ENCODE measurements around the gene ZNF277.

DNA sequence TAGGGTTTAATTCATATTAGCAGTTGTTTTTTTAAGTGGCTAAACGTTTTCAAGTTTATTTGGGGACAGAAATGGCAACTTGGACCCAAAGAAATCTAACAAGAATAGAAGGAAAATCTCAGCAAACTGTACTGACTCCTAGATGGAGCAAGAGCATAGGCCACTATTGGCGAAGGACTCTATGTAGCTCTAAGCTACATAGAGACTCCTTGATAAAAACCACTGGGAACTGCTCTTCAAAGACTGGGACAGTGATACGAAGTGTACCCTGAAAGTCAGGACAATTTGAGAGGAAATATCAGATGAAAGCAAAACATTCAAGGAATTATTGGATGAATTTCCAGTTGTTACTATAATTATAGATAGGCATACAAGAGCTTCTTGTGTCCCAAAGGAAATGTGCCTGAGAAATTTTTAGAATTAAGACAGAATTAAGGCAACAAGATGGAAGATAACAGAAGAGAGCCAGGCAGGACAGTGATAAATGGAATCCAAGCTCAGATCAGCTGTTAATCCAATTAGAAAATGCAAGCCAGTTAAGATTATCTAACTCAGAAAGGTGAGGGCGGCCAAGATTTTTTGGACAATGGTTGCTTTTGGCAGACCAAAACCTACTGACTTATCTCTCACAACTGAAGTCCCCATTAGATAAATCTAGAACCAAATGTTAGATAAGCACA lies 140.0 kb downstream of the ZNF277 start:
- TF ChIP-seq YY1 (IDR thresholded peaks at IDR 0.05; ENCODE audit: low read depth): no peak
- TF ChIP-seq CEBPB (IDR thresholded peaks at IDR 0.05): no peak
- no peak for TF ChIP-seq ZBTB7A (IDR thresholded peaks at IDR 0.05; ENCODE audit: low read depth)
- TF ChIP-seq, protein P1, sequence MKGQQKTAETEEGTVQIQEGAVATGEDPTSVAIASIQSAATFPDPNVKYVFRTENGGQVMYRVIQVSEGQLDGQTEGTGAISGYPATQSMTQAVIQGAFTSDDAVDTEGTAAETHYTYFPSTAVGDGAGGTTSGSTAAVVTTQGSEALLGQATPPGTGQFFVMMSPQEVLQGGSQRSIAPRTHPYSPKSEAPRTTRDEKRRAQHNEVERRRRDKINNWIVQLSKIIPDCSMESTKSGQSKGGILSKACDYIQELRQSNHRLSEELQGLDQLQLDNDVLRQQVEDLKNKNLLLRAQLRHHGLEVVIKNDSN (IDR thresholded peaks at IDR 0.05): no peak
- no peak for TF ChIP-seq TCF12 (IDR thresholded peaks at IDR 0.05; ENCODE audit: low read depth)
- no peak for TF ChIP-seq RAD21 (IDR thresholded peaks at IDR 0.05; ENCODE audit: low read depth)
- TF ChIP-seq, protein P2, sequence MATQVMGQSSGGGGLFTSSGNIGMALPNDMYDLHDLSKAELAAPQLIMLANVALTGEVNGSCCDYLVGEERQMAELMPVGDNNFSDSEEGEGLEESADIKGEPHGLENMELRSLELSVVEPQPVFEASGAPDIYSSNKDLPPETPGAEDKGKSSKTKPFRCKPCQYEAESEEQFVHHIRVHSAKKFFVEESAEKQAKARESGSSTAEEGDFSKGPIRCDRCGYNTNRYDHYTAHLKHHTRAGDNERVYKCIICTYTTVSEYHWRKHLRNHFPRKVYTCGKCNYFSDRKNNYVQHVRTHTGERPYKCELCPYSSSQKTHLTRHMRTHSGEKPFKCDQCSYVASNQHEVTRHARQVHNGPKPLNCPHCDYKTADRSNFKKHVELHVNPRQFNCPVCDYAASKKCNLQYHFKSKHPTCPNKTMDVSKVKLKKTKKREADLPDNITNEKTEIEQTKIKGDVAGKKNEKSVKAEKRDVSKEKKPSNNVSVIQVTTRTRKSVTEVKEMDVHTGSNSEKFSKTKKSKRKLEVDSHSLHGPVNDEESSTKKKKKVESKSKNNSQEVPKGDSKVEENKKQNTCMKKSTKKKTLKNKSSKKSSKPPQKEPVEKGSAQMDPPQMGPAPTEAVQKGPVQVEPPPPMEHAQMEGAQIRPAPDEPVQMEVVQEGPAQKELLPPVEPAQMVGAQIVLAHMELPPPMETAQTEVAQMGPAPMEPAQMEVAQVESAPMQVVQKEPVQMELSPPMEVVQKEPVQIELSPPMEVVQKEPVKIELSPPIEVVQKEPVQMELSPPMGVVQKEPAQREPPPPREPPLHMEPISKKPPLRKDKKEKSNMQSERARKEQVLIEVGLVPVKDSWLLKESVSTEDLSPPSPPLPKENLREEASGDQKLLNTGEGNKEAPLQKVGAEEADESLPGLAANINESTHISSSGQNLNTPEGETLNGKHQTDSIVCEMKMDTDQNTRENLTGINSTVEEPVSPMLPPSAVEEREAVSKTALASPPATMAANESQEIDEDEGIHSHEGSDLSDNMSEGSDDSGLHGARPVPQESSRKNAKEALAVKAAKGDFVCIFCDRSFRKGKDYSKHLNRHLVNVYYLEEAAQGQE (IDR thresholded peaks at IDR 0.05; ENCODE audit: low read depth): no peak
- no peak for TF ChIP-seq FOXM1 (IDR thresholded peaks at IDR 0.05; ENCODE audit: borderline replicate concordance, low read depth)
- TF ChIP-seq EP300 (IDR thresholded peaks at IDR 0.05; ENCODE audit: borderline replicate concordance): no peak
- no peak for TF ChIP-seq CREB1 (IDR thresholded peaks at IDR 0.05; ENCODE audit: low read depth)
- TF ChIP-seq EGR1 (IDR thresholded peaks at IDR 0.05): no peak
- TF ChIP-seq, protein P3, sequence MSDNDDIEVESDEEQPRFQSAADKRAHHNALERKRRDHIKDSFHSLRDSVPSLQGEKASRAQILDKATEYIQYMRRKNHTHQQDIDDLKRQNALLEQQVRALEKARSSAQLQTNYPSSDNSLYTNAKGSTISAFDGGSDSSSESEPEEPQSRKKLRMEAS (IDR thresholded peaks at IDR 0.05): no peak
- TF ChIP-seq NFIC (IDR thresholded peaks at IDR 0.05): no peak
- TF ChIP-seq TAF1 (IDR thresholded peaks at IDR 0.05; ENCODE audit: low read depth): no peak
